ENCODE measurements around the gene MRPS6. TPM values are rescaled to one million over a fixed set of nuclear protein-coding genes. Genes with fewer than 3 reads are reported as not detected.

Gene MRPS6
- total and polyA plus RNA-seq, 7 donors: 38.8 to 191 (median 80.0) TPM

DNA sequence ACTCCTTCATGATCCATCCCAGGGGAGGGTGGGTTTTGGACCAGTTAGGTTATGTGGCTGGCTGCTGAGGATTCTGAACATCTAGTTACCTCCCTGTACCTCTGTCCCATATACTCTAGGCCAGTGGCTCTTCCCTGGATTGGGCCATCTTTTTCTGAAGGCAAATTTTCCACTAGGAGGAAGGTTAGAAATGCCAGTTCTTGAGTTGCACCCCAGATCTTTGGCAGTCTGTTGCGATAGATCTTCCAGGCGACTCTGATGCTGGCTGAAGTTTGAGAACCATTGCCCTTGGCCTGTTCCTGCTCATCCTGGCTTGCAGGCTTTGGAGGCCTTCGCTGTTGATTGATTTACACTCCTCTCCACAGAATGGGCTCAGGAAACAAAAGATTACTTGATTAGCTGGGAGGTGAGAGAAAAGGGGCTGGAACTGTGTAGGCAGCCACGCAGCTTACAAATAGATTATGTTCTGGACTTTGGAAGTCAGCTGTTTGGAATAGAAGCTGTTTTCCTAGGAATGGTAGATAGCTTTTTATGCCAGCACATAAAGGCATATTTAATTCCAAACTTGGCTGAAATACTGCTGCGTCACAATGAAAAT lies 110.1 kb downstream of the MRPS6 start:
- peak overlapping the region; percentile 6 for H3K27ac ChIP-seq
- no peaks in the 10 kb centered on the region for H3K36me3 ChIP-seq (ENCODE audit: insufficient read depth in 1 of 2, low read depth in 1 of 2)
- TF ChIP-seq, protein P1, sequence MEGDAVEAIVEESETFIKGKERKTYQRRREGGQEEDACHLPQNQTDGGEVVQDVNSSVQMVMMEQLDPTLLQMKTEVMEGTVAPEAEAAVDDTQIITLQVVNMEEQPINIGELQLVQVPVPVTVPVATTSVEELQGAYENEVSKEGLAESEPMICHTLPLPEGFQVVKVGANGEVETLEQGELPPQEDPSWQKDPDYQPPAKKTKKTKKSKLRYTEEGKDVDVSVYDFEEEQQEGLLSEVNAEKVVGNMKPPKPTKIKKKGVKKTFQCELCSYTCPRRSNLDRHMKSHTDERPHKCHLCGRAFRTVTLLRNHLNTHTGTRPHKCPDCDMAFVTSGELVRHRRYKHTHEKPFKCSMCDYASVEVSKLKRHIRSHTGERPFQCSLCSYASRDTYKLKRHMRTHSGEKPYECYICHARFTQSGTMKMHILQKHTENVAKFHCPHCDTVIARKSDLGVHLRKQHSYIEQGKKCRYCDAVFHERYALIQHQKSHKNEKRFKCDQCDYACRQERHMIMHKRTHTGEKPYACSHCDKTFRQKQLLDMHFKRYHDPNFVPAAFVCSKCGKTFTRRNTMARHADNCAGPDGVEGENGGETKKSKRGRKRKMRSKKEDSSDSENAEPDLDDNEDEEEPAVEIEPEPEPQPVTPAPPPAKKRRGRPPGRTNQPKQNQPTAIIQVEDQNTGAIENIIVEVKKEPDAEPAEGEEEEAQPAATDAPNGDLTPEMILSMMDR (IDR thresholded peaks at IDR 0.05): no peak
- DNase-seq: no peak
- peaks cover 23% of the 10 kb centered on the region for H3K4me1 ChIP-seq
- H3K4me3 ChIP-seq: no peak overlapping the region
- H3K27me3 ChIP-seq (ENCODE audit: insufficient read depth in 3 of 3, low read length in 2 of 3): no peaks in the 10 kb centered on the region
- intact Hi-C loops (cut with DNase I): loop anchor here (5.0 kb wide), 2 partner anchors 41 to 51 kb away; no protein-coding TSS in a partner anchor
- ATAC-seq: no peak
- WGBS, 3 donors: 32 to 63% (median 41%) methylated on average over 5 of the region's 5 CpGs
- no peaks in the 10 kb centered on the region for H3K9me3 ChIP-seq

DNA sequence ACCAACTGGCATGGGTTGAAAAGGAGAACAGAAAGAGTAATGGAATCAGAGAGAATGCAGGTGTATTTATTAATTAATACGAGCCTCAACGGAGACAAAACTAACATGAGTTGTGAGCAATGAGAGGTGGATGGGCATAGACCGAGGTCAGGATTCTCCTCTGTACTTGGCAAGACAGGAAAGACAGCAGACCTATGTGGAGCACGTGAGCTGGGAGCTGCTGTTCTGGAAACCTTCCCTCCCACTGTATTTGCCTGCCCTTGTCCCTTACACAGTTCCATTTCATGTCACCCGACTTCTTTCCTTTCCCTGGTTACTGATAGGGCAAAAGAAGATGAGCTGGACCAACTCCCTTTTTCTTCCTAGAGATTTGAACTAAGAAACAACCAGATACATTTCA lies 110.9 kb downstream of the MRPS6 start:
- TF ChIP-seq, protein P1 (IDR thresholded peaks at IDR 0.05): no peak
- Histone ChIP-seq H3K4me3 (no peak overlapping the region), H3K27ac (peak overlapping the region; percentile 6), H3K36me3 (ENCODE audit: insufficient read depth in 1 of 2, low read depth in 1 of 2) (no peaks in the 10 kb centered on the region), H3K9me3 (no peaks in the 10 kb centered on the region), H3K4me1 (peaks cover 22% of the 10 kb centered on the region), H3K27me3 (ENCODE audit: insufficient read depth in 3 of 3, low read length in 2 of 3) (no peaks in the 10 kb centered on the region)
- DNase-seq: no peak
- peak in 3 of 4 donors; percentile 39 to 53 (median 53) for ATAC-seq
- intact Hi-C loops (cut with DNase I): loop anchor here (5.0 kb wide), 2 partner anchors 42 to 52 kb away; no protein-coding TSS in a partner anchor
- WGBS, 3 donors: 53 to 71% (median 63%) methylated on average over 5 of the region's 5 CpGs

DNA sequence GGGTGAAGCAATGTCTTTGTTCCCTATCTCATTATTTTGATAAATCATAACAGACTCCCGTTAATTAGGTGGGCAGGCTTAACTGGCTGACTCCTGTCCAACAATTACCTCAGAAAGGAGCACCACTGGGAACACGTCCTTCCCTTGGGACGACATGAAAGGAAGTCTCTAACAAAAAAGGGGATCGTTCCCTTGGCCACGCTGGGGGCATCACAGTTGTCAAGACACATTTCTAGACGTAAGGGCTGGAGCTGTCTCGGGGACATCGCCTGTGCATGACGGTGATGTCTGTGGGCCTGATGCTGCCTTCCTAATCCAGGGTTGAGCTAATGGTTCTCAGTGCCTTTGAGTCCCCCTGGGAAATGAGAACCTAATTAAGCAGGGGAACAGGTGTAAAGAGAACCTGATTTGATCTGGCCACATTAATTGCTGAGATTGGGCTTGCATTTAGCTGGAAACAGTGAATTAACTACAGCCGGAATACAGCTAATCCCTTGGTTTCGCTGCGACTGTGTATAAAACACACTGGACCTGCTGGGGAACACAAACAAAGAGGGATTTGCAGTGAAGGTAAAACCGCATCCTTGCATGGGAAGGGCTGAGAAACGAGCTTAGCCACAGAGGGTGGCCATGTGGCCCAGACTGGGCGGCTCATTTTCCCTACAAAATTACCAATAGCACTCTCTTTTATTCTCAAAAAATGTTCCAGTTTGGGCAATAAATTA lies 111.8 kb downstream of the MRPS6 start:
- H3K27ac ChIP-seq: no peak overlapping the region
- TF ChIP-seq, protein P1 (IDR thresholded peaks at IDR 0.05): no peak
- H3K9me3 ChIP-seq: no peaks in the 10 kb centered on the region
- no peaks in the 10 kb centered on the region for H3K36me3 ChIP-seq (ENCODE audit: insufficient read depth in 1 of 2, low read depth in 1 of 2)
- H3K4me1 ChIP-seq: peaks cover 12% of the 10 kb centered on the region
- 73 to 87% (median 81%) methylated on average over 15 of the region's 15 CpGs for WGBS, 3 donors
- intact Hi-C loops (cut with DNase I): no loop called here
- no peak for ATAC-seq
- DNase-seq: no peak
- no peaks in the 10 kb centered on the region for H3K27me3 ChIP-seq (ENCODE audit: insufficient read depth in 3 of 3, low read length in 2 of 3)
- H3K4me3 ChIP-seq: no peak overlapping the region

DNA sequence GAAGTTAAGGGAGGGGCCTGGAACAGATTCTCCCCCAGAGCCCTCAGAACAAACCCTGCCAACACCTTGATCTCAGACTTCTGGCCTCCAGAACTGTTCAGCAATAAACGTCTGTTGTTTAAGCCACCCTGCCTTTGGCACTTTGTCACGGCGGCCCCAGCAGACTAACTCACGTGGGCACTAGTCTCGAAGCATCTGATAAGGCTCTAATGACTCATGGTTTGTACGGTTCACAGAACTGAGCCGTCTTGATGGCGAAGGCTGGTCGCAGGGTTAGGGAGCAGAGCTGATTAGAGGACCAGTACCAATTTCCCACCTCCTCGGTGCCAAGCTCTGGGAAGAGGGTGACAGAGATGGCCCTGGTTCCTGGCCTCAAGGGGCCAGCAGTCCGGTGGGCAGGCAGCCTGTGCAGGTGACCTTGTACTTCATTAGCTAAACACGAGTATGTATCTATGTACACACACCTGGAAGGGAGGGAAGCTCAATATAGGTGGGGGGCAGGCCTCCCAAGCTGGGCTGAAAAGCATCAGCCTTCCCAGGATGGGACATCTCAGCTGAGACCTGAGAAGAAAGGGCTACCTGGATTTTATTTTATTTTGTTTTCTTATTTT lies 112.8 kb downstream of the MRPS6 start:
- TF ChIP-seq, protein P1 (IDR thresholded peaks at IDR 0.05): no peak
- no peak overlapping the region for H3K4me3 ChIP-seq
- WGBS, 3 donors: 80 to 86% (median 82%) methylated on average over 12 of the region's 12 CpGs
- H3K27ac ChIP-seq: no peak overlapping the region
- DNase-seq: no peak
- H3K36me3 ChIP-seq (ENCODE audit: insufficient read depth in 1 of 2, low read depth in 1 of 2): no peaks in the 10 kb centered on the region
- peaks cover 10% of the 10 kb centered on the region for H3K4me1 ChIP-seq
- no peak for ATAC-seq
- no peaks in the 10 kb centered on the region for H3K9me3 ChIP-seq
- intact Hi-C loops (cut with DNase I): no loop called here
- no peaks in the 10 kb centered on the region for H3K27me3 ChIP-seq (ENCODE audit: insufficient read depth in 3 of 3, low read length in 2 of 3)
